Aorta (tissue), 5 donors: ENCODE data around the gene TEKT2. TPM values are rescaled to one million over a fixed set of nuclear protein-coding genes. Genes with fewer than 3 reads are reported as not detected.
A peak's percentile ranks its signal among the peaks of the same experiment; 100 is the strongest.

Experiments used
- ATAC-seq: fragments of 200-7000 bp; cut with Tn5 transposase; one replicate; pipeline ENCODE4 v1.9.1; 2022; ENCODE audit warnings: moderate library complexity; ENCODE audit not compliant: low FRiP score
- DNase-seq, 2 donors: peaks; one replicate each; pipeline ENCODE4 v3.0.0-alpha.2; 2020
- H3K27ac ChIP-seq, 2 donors: one replicate each; pipeline ENCODE4 v1.5.1; 2013; ENCODE audit warnings: low read length in 2 of 2, mild to moderate bottlenecking in 2 of 2, moderate library complexity in 2 of 2, control low read depth in 1 of 2, inconsistent platforms in 1 of 2, low read depth in 1 of 2
- H3K27me3 ChIP-seq, 2 donors: one replicate each; pipeline ENCODE4 v1.6.1; 2013; ENCODE audit warnings: control low read depth in 1 of 2, low read length in 1 of 2, mild to moderate bottlenecking in 1 of 2, moderate library complexity in 1 of 2; ENCODE audit not compliant: insufficient read depth in 2 of 2, control insufficient read depth in 1 of 2
- H3K36me3 ChIP-seq, 2 donors: one replicate each; pipeline ENCODE4 v1.6.1; 2013; ENCODE audit warnings: control low read depth in 1 of 2, low read length in 1 of 2, mild to moderate bottlenecking in 1 of 2; ENCODE audit not compliant: insufficient read depth in 2 of 2, control insufficient read depth in 1 of 2
- H3K4me1 ChIP-seq, 2 donors: one replicate each; pipeline ENCODE4 v1.6.1; 2013; ENCODE audit warnings: low read length in 2 of 2, control low read depth in 1 of 2, mild to moderate bottlenecking in 1 of 2, moderate library complexity in 1 of 2; ENCODE audit not compliant: insufficient read depth in 2 of 2, control insufficient read depth in 1 of 2
- H3K4me3 ChIP-seq, 2 donors: one replicate each; pipeline ENCODE4 v1.5.1; 2013; ENCODE audit warnings: low read length in 2 of 2, control low read depth in 1 of 2, mild to moderate bottlenecking in 1 of 2
- H3K9me3 ChIP-seq: one replicate; pipeline ENCODE4 v1.6.1; 2013; ENCODE audit warnings: mild to moderate bottlenecking, low read length; ENCODE audit not compliant: control insufficient read depth
- WGBS, 2 donors: extraction: QIAGEN DNeasy Blood & Tissue Kit; methylation state at CpG; one replicate each; pipeline ENCODE4 v1.1.7; 2013; 5-methylcytosine and 5-hydroxymethylcytosine counted together
- intact Hi-C, 2 donors: fragments of 100-400 bp; cut with DNase I; formaldehyde crosslinking; loops; one replicate each; pipeline versions ENCODE4 v1.14.2 to v1.15.0; 2022
- polyA plus RNA-seq, 2 donors: library from polyadenylated mRNA; stranded (reverse); fragments of 200-250 nt; gene quantifications; one replicate each; pipeline ENCODE4 v1.2.3, GENCODE V29; 2013
- total RNA-seq, 2 donors: library from RNA; stranded (reverse); fragmentation: NEBNext Ultra II Directional; extraction: Animal tissue kit (Norgen Biotek cat#: 25700); gene quantifications; one replicate each; pipeline ENCODE4 v1.2.1, GENCODE V29; 2021
- donor health status: healthy with polysubstance abuse.
- donor health status: Bipolar disorder and iron deficiency.
- donor health status: DM: no; HTN: no; CAD: no.
- donor health status: DM: no; HTN: no; CAD: no.
- donor health status: DM: yes; HTN: yes; CAD: no.

TEKT2 gene
- total and polyA plus RNA-seq, 4 donors = 0.82 TPM; not detected in 3

DNA sequence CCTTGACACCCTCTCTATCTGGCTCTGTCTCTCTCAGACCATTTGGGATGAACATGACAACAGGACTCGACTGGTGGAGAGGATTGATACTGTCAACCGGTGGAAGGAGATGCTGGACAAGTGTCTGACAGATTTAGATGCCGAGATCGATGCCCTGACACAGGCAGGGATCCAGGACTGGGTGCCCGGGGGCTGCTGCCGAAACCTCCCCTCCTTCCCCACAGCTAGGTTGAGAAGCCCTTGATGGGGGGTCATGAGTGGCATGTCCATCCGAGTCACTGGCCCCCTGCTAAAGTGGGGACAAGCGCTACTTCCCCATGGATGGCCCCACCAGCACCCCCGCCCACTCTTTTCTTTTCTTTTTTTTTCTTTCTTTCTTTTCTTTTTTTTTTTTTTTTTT is 1.2 kb downstream of the TEKT2 start:
- Histone ChIP-seq H3K4me1 (no peaks in the 10 kb centered on the region), H3K4me3 (no peak overlapping the region), H3K9me3 (no peaks in the 10 kb centered on the region), H3K27ac (no peak overlapping the region), H3K36me3 (no peaks in the 10 kb centered on the region), H3K27me3 (no peaks in the 10 kb centered on the region)
- intact Hi-C loops = loop anchor here in 1 of 2 donors (5.0 kb wide), 1 partner anchor 153 kb away; the partner anchor contains the start of gene AGO3
- DNase-seq (peak in 1 of 2 donors; percentile 24), ATAC-seq (no peak)
- WGBS, 2 donors = 85 to 87% methylated on average over 9 of the region's 9 CpGs

DNA sequence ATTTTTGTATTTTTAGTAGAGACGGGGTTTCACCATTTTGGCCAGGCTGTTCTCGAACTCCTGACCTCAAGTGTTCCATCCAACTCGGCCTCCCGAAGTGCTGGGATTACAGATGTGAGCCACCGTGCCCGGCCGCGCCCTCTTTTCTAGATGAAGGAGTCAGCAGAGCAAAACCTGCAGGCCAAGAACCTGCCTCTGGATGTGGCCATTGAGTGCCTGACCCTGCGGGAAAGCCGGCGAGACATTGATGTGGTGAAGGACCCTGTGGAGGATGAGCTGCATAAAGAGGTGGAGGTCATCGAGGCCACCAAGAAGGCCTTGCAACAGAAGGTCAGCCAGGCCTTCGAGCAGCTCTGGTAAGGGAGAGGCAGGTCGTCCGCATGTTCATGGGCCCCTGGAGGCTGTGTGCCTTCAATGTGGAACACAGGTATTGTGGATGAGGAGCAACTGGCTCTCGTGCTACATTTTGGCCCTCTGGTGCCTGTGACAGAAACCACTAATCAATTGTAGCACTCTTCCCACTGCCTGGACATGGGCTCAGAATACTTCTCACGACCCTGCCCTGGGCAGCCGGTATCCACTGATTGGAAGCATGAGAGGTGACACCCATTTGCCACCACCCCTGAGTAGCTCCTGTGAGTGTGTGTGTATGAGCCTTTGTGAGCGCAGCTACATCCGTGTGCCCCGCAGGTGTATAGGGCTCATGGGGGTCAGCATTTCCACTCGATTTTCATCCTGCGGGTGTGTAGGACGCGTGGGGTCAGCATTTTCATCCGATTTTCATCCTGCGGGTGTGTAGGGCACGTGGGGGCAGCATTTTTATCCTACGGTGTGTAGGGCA is 2.0 kb downstream of the TEKT2 start:
- no peaks in the 10 kb centered on the region for H3K36me3 ChIP-seq
- WGBS, 2 donors = 93 to 95% methylated on average over 29 of the region's 29 CpGs
- H3K4me3 ChIP-seq = no peak overlapping the region
- no peak overlapping the region for H3K27ac ChIP-seq
- ATAC-seq = no peak
- H3K27me3 ChIP-seq = no peaks in the 10 kb centered on the region
- intact Hi-C loops = loop anchor here in 1 of 2 donors (5.0 kb wide), 1 partner anchor 154 kb away; the partner anchor contains the start of gene AGO3
- DNase-seq = peak in 1 of 2 donors; percentile 74
- H3K4me1 ChIP-seq = no peaks in the 10 kb centered on the region
- no peaks in the 10 kb centered on the region for H3K9me3 ChIP-seq

DNA sequence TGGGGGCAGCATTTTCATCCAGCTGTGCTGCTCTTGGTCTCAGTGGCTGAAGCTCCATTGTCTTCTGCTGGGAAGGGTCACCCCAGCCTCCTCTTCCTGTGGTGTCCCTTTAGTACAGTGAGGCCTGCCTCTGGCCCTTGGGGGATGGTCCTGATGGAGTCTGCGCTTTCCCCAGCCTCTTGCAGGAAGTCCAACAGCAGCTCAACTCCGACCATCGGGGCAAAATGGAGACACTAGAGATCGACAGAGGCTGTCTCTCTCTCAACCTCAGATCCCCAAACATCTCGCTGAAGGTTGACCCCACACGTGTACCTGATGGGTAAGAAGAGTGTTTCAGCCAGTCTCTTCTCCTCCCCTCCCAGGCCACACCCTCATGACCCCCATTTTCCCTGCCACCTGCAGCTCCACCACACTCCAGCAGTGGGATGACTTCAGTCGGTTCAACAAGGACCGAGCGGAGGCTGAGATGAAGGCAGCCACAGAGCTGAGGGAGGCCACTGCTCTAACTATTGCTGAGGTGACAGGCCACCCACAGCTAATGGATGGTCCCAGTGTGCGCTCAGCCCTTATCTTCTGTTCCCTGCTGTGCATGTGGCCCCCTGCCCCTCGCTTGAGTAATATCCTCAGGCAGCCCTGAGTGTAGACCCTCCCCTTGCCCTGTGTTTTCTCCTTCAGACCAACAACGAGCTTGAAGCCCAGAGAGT is 2.8 kb downstream of the TEKT2 start:
- Histone ChIP-seq H3K27me3 (no peaks in the 10 kb centered on the region), H3K4me1 (no peaks in the 10 kb centered on the region), H3K36me3 (no peaks in the 10 kb centered on the region), H3K9me3 (no peaks in the 10 kb centered on the region), H3K4me3 (no peak overlapping the region), H3K27ac (no peak overlapping the region)
- intact Hi-C loops = loop anchor here in 1 of 2 donors (5.0 kb wide), 1 partner anchor 154 kb away; the partner anchor contains the start of gene AGO3
- ATAC-seq (no peak), DNase-seq (peak in 1 of 2 donors; percentile 67)
- 87 to 91% methylated on average over 12 of the region's 12 CpGs for WGBS, 2 donors

DNA sequence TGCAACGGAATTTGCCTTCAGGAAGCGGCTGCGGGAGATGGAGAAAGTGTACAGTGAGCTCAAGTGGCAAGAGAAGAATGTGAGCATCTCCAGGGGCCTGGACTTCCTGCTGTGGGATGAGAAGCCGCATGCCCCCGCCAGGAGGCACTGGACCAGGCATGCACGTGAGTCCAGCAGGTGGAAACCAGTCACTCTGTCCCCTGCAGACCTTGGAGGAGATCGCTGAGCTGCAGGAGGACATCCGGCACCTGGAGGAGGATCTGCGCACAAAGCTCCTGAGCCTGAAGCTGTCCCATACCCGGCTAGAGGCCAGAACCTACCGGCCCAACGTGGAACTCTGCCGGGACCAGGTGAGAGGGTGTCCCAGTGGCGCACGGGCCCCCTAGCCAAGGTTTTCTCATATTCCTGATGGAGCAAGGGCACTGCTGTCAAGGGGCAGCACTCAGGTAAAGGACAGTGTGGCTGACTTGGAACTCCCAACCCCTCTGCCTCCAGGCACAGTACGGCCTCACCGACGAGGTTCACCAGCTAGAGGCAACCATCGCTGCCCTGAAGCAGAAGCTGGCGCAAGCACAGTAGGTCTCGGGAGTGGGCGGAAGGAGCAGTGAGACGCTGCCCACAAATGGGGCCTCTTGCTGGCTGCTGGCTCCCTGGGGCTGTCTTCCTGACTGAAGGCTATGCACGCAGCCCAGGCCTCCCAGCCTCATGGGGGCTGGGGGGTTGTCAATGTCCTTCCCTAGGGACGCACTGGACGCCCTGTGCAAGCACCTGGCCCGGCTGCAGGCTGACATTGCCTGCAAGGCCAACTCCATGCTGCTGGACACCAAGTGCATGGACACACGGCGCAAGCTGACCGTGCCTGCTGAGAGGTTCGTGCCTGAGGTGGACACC is 3.6 kb downstream of the TEKT2 start:
- Histone ChIP-seq H3K4me3 (no peak overlapping the region), H3K9me3 (no peaks in the 10 kb centered on the region), H3K4me1 (no peaks in the 10 kb centered on the region), H3K27me3 (no peaks in the 10 kb centered on the region), H3K36me3 (peaks cover 0 to 5% of the 10 kb centered on the region in 2 donors), H3K27ac (no peak overlapping the region)
- DNase-seq (peak in 1 of 2 donors; percentile 70), ATAC-seq (no peak)
- 91% methylated on average over 31 of the region's 31 CpGs for WGBS, 2 donors
- intact Hi-C loops = loop anchor here in 1 of 2 donors (2.0 to 5.0 kb wide), 2 partner anchors 155 to 203 kb away; partner anchors contain the start of gene AGO3

DNA sequence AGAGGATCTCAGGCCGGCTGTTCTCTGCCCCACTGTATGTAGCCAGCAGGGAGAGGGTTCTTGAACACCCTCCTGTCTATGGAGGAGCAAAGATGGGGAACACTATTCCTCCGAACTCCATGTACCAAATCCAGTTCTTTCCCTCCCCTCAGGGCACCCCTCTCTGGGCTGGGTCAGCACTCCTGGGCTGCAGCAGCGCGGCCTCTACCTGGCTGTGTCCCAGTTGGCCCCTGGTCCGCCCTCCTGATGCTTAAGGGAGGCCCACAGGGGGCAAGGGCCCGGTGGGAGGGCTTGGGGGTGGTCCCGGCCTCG is 4.3 kb downstream of the TEKT2 start:
- DNase-seq = no peak
- intact Hi-C loops = loop anchor here in 1 of 2 donors (2.0 to 5.0 kb wide), 2 partner anchors 156 to 203 kb away; partner anchors contain the start of gene AGO3
- peak; percentile 33 for ATAC-seq
- no peaks in the 10 kb centered on the region for H3K9me3 ChIP-seq
- no peaks in the 10 kb centered on the region for H3K27me3 ChIP-seq
- H3K36me3 ChIP-seq = peaks cover 0 to 6% of the 10 kb centered on the region in 2 donors
- H3K4me1 ChIP-seq = no peaks in the 10 kb centered on the region
- WGBS, 2 donors = 22 to 23% methylated on average over 8 of the region's 8 CpGs
- no peak overlapping the region for H3K4me3 ChIP-seq
- no peak overlapping the region for H3K27ac ChIP-seq

DNA sequence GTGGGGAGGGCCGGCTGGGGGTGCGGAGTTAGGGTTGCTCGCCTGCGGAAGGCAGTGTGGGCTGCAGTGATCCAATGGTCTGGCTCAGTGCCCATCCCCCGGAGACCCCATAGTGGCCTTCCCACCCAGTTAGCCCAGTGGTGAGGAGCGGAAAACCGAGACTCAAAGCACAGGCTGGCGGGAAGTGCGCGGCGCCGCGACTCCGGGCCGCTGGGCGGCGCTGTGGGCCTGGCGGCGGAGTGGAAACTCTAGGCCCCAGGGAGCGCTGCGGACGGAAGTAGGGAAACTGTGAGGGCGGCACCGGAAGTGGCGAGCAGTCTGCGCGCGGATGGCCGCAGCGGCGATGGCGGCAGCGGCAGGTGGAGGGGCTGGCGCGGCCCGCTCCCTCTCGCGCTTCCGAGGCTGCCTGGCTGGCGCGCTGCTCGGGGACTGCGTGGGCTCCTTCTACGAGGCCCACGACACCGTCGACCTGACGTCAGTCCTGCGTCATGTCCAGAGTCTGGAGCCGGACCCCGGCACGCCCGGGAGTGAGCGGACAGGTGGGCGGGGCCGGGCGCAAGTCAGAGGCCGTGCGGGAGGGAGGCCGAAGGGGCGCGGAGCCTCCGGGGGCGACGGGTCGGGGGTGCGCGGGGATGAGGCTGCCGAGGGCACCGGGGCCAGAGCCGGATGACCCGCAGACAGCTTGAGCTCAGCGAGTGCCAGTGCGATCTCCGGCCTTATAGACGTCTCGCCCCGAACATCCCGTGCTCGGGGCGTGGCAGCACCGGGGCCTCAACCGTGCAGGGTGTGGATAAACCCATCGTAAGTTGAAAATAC is 4.9 kb downstream of the TEKT2 start, which contains the start of gene ADPRS:
Gene ADPRS (plus strand): TSS at position 316 of the 816 bp plus-strand sequence. CDS start 13 bp downstream, at position 329.
- Histone ChIP-seq H3K4me1 (no peaks in the 10 kb centered on the region), H3K36me3 (peaks cover 0 to 7% of the 10 kb centered on the region in 2 donors), H3K4me3 (peak within 1 kb of the TSS; percentile 59 to 64), H3K9me3 (no peaks in the 10 kb centered on the region), H3K27ac (peak within 1 kb of the TSS in 1 of 2 donors; percentile 33), H3K27me3 (no peaks in the 10 kb centered on the region)
- peak; percentile 94 for ATAC-seq
- DNase-seq = peak; percentile 94 to 97
- intact Hi-C loops = loop anchor here in 1 of 2 donors (2.0 to 5.0 kb wide), 2 partner anchors 156 to 204 kb away; partner anchors contain the start of gene AGO3
- 0 to 1% methylated on average over 72 to 84 of the region's 84 CpGs for WGBS, 2 donors

DNA sequence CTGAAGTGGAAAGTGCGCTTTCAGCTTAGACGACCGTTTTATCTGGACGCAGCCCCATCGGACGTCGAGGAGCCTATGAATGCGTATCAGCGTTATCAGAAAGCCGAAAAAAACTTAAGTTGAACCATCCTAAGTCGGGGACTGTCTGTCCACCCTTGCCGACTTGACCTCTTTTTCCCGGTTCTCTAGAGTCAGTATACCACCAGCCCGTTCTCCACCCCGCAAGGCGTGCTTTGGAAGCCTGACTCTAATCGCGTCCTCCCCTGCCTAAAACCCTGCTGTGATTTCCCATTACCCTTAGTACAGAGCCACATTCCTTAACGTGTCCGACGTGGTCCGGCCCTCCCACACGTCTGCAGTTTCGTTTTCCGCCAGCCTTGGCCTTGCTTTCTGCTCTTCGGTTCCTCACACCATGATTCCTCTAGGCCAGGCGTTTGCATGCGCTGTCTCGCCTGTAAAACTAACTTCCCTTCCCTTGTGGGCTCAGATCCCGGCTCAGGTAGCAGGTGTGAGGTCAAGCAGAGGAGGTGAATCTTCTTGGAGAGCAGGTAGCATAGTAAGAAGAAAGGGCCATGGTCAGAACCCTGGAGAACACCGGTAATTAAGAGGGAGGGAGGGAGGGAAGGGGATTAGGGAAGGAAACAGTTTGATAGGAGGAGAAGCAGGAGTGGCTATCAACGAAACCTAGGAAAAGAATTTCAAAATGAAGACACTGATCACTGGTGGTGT is 5.7 kb downstream of the TEKT2 start:
- Histone ChIP-seq H3K36me3 (peaks cover 0 to 9% of the 10 kb centered on the region in 2 donors), H3K4me3 (peak overlapping the region; percentile 59 to 64), H3K27me3 (no peaks in the 10 kb centered on the region), H3K4me1 (no peaks in the 10 kb centered on the region), H3K9me3 (no peaks in the 10 kb centered on the region), H3K27ac (no peak overlapping the region)
- whole genome bisulfite sequencing, 2 donors = 8 to 9% methylated on average over 32 of the region's 32 CpGs
- ATAC-seq = no peak
- DNase-seq = peak in 1 of 2 donors; percentile 64
- intact Hi-C loops = loop anchor here in 1 of 2 donors (2.0 to 10.0 kb wide), 3 partner anchors 157 to 335 kb away; partner anchors contain the start of gene AGO3
